Measurements from ENCODE around the gene TMED5.
"Not testable (repeated sequence)": the region's sequence is repeated elsewhere in the genome, so short reads cannot be mapped to it uniquely, and the experiment has no call there.

The TMED5 gene

DNA sequence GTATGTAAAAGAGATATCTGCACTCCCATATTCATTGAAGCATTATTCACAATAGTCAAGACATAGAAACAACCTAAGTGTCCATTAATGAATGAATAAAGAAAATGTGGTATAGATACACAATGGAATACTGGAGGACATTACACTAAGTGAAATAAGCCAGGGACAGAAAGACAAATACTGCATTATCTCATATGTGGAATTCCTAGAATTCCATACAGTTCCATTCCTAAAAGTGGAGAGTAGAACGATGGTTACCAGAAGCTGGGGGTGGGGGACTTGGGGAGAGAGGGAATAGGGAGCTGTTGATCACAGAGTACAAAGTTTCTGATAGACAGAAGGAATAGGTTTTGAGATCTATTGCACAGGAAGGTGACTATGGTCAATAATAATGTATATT is 7.4 kb downstream of the TMED5 start:
- in situ Hi-C loops (cut with MboI; ENCODE audit: low sequenced_read_pairs), result no loop called here

DNA sequence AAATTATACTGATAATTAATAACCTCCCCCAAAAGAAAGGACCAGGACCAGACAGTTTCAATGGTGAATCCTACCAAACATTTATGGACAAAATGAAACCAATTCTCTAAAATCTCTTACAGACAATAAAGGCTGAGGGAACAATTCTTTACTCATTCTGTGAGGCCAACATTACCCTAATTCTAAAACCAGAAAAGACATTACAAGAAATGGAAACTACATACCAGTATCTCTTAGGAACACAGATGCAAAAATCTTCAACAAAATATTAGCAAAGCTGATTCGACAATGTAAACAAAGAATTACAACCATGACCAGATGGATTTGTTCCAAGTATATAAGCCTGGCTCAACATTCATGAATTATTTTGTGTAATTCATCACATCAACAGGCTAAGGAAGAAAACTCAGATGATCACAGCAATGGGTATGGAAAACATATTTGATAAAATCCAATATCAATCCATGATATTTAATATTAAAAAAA is 8.6 kb downstream of the TMED5 start:
- in situ Hi-C loops (cut with MboI; ENCODE audit: low sequenced_read_pairs), result no loop called here

DNA sequence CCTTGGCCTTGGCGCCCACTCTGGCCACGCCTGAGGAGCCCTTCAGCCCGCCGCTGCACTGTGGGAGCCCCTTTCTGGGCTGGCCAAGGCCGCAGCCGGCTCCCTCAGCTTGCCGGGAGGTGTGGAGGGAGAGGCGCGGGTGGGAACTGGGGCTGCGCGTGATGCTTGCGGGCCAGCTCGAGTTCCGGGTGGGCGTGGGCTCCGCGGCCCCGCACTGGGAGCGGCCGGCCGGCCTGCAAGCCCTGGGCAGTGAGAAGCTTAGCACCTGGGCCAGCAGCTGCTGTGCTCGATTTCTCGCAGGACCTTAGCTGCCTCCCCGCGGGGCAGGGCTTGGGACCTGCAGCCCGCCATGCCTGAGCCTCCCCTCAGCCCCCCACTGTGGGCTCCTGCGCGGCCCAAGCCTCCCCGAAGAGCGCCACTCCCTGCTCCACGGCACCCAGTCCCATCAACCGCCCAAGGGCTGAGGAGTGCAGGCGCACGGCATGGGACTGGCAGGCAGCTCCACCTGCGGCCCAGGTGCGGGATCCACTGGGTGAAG is 10.0 kb downstream of the TMED5 start:
- in situ Hi-C loops (cut with MboI; ENCODE audit: low sequenced_read_pairs), result not testable (repeated sequence)

DNA sequence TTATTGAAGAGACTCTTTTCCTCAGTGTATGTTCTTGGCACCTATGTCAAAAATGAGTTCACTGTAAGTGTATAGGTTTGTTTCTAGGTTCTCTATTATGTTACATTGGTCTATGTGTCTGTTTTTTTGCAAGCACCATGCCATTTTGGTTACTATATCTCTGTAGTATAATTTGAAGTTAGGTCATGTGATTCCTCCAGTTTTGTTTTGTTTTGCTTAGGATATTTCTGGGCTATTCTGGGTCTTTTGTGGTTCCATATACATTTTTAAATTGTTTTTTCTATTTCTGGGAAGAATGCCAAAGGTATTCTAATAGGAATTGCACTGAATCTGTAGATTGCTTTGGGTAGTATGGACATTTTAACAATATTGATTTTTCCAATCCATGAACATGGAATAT is 13.2 kb downstream of the TMED5 start:
- in situ Hi-C loops (cut with MboI; ENCODE audit: low sequenced_read_pairs), result no loop called here

DNA sequence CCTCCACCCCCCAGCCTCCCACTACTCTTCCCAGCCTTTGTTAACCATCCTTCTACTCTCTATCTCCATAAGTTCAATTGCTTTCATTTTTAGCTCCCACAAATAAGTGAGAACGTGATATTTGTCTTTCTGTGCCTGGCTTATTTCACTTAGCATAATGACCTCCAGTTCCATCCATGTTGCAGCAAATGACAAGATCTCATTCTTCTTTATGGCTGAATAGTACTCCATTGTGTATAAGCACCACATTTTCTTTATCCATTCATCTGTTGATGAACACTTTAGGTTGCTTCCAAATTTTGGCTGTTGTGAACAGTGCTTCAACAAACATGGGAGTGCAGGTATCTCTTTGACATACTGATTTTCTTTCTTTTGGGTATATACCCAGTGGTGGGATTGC is 14.3 kb downstream of the TMED5 start:
- in situ Hi-C loops (cut with MboI; ENCODE audit: low sequenced_read_pairs), result not testable (repeated sequence)

DNA sequence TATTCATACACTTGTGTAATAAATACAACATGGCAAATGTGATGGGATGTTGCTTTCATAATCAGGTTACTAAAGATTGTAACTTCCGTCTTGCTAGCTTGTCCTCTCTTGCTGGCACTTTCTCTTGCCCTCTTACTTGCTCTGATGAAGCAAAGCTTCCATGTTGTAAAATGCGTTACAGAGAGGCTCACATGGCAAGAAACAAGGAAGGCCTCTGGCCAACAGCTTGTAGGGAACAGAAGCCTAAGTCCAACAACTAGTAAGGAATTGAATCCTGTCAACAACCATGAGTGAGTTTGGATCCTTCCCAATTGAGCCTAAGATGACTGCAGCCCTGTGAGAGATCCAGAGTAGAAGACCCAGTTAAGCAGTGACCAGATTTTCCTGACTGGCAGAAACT is 15.4 kb downstream of the TMED5 start:
- in situ Hi-C loops (cut with MboI; ENCODE audit: low sequenced_read_pairs), result no loop called here

DNA sequence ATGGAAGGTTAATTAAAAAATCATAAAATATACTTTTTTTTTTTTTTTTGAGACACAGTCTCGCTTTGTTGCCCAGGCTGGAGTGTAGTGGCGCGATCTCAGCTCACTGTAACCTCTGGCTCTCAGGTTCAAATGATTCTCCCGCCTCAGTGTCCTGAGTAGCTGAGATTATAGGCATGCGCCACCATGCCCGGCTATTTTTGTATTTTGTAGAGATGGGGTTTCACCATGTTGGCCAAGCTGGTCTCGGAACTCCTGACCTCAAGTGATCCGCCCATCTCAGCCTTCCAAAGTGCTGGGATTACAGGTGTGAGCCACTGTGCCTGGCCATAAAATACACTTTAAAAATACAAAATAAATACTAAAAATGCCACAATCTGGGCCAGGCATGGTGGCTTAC is 16.9 kb downstream of the TMED5 start:
- in situ Hi-C loops (cut with MboI; ENCODE audit: low sequenced_read_pairs), result not testable (repeated sequence)

DNA sequence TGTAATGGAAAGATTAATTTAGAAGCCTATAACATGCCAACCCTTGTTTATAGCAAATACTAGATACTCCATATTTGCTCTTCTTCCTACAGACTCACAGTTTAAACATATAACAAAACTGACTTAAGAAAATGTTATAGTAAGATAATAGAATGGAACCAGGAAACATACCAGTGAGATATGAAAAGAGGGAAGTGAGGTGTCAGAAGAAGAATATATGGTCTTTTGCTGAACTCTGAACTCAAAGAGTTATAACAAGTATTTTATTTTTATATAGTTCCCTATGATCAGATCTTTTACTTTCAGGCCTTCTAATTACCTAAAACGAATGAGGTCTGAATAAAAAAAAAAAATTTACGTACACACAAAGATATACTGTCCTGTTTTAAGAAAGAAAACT is 20.9 kb downstream of the TMED5 start:
- in situ Hi-C loops (cut with MboI; ENCODE audit: low sequenced_read_pairs), result no loop called here

DNA sequence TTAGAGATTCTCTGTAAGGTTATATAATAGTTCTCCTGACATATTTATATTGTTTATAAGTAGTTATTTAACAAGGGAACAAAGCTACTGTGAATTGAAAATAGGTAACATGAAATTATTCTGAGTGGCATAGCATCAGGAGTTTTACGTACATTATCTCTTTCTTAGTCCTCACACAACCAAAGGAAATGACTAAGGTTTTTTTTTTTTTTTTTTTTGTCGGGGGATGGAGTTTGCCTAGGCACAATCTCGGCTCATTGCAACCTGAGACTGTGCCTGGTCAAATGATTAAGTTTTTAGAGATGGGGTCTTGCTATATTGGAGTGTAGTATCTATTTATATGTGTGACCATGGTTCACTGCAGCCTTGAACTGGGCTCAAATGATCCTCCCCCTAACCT is 24.9 kb downstream of the TMED5 start:
- in situ Hi-C loops (cut with MboI; ENCODE audit: low sequenced_read_pairs), result no loop called here

DNA sequence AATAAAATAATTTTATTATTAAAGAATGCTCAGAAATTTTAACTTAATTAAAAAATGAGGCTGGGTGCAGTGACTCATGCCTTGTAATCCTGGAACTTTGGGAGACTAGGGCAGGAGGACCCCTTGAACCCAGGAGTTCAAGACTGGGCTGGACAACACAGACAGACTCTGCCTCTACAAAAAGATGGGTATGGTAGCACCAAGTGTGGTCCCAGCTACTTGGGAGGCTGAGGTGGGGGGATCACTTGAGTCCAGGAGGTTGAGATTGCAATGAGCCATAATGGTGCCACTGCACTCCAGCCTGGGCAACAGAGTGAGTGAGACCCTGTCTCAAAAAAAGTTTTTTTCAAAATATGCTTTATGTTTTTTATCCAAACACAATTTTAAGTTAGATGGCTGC is 25.3 kb downstream of the TMED5 start:
- in situ Hi-C loops (cut with MboI; ENCODE audit: low sequenced_read_pairs), result no loop called here

DNA sequence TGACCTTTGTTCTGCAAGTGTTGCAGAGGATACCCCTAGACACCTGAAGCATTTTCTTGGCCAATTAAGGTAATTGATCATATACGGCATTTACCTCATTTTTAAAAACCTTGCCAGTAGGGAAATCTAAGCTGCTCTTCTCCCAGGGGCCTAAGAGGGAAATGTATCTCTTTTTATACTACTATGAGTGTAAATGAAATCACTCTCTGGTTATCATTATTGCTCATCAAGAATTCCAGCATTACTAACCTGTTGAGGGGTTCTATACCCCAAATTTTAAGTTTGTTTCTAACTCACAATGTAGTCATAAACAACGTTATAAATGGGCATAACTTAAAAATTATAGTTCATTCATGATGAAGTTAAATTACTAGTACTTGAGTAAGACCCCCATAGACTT is 27.4 kb downstream of the TMED5 start:
- in situ Hi-C loops (cut with MboI; ENCODE audit: low sequenced_read_pairs), result no loop called here

DNA sequence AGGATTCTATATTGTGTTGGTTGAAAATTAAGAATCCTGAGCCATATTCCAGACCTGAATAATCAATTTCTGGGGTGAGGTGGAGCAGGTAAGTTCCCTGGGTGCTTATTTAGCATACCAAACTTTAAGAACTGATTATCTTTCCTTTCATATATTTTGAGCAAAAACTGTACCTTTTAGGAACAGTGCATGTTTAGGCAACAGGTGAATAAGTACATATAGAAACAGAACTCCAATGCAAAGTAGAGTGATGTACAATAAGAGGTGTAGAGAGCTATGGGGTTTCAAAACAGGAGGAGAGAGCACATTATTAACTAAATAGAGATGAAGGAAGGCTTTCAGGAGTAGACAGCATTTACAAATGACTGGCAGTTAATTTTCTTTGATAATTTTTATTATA is 28.7 kb downstream of the TMED5 start:
- in situ Hi-C loops (cut with MboI; ENCODE audit: low sequenced_read_pairs), result no loop called here

DNA sequence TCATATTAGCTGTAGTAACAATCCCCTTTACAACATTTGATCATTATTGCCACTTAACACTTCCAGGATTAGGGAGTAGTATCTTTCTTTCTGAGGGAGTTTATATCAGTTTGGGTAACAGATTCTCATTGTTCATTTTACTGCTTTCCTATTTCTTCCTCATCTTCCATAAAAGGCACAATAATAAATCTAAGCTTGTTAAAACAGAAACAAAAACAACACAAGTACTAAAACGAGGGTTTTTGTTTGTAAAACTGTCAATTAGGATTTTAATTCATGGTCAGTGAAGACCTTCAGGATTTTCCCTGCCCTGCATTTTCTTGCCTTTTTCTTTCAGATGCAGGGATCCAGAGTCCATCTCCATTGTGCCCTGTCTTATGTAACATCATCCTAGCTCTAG is 29.5 kb downstream of the TMED5 start:
- in situ Hi-C loops (cut with MboI; ENCODE audit: low sequenced_read_pairs), result no loop called here

DNA sequence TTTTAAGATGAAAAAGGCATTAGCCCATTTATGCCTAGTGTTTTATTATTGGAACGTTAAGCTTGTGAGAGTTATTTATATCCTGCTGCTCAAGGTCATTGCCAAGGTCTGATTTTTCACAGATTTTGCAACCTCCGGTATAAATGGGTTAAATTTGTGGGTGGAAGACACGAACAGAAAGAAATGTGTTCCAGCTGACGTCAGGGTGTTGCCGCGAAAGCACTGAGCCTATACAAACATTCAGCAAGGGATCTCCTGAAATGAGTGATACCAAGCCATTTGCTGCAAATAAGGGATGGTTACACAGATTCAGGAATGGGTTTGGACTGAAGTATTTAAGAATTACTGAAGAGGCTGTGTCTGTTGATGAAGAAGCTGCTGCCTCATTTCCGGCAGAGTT is 32.2 kb downstream of the TMED5 start:
- in situ Hi-C loops (cut with MboI; ENCODE audit: low sequenced_read_pairs), result no loop called here

DNA sequence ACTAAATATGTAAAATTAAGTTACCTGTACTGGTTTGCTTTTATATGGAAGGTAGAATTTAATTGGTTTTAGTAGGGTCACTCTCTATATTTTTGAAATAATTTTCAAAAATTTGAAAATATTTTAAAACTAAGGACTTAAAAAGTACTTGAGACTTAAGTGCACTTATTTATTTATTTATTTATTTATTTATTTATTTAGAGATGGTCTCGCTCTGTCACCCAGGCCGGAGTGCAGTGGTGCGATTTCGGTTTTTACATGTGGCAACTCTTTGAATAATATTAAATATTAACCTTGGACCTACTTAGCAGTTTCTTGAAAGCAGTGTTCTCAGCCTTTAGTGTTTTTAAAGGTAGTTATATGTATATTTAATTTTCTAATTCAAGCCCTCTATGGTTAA is 36.4 kb downstream of the TMED5 start:
- in situ Hi-C loops (cut with MboI; ENCODE audit: low sequenced_read_pairs), result no loop called here

DNA sequence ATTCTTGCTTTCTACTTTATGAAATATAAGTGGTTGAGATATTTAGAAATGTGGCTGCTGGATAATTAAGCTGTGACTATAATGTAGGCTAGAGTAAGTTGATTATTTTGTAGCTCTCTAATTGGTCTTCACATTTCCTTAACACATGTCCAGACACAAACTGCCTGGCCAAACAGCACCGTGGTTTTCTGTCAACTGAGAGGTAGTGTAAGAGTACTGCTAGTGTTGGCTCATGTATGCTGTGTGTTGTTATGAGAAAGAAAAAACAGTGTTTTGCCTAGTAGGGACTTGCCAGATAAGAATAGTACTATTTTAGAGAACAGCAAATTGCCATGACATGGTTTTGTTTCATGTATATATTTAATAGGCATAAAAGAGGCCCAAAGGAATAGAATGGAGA is 37.1 kb downstream of the TMED5 start:
- in situ Hi-C loops (cut with MboI; ENCODE audit: low sequenced_read_pairs), result no loop called here

DNA sequence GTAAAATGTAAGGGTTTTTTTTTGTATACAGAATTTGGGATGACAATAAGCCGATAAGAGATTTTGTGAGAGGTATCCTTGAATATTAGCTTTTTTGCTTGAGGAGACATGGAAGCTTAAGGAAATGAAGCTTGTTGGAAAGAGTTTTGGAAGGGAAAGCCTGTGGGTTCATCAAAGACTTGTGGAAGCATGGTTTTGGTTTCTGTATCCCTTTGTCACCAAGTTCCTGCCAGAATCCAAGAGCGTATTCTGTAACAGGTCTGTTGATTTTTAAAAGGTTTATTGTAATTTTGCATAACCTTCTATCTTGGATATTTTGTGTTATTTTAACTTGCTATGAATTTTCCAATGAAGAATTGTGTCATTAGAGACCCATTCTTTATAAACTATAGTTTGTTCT is 38.1 kb downstream of the TMED5 start:
- in situ Hi-C loops (cut with MboI; ENCODE audit: low sequenced_read_pairs), result no loop called here

DNA sequence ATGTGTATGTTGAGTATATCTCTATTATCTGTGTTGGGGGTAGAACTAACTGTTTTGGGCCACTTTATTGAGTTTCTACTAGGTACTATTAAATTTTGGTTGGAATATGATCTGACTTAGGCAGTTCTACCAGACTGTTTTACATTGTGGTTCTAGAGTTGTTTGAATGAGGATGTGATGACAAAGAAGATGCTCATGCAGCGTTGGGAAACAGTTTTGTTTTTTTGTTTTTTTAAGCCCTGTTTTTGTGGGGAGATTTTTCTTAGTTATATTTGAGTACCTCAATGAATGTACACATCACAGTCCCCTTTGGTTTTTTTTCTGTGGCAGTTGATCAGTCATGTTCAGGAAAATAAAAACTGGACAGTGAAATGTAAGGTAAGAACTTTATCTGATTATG is 40.1 kb downstream of the TMED5 start:
- in situ Hi-C loops (cut with MboI; ENCODE audit: low sequenced_read_pairs), result no loop called here

DNA sequence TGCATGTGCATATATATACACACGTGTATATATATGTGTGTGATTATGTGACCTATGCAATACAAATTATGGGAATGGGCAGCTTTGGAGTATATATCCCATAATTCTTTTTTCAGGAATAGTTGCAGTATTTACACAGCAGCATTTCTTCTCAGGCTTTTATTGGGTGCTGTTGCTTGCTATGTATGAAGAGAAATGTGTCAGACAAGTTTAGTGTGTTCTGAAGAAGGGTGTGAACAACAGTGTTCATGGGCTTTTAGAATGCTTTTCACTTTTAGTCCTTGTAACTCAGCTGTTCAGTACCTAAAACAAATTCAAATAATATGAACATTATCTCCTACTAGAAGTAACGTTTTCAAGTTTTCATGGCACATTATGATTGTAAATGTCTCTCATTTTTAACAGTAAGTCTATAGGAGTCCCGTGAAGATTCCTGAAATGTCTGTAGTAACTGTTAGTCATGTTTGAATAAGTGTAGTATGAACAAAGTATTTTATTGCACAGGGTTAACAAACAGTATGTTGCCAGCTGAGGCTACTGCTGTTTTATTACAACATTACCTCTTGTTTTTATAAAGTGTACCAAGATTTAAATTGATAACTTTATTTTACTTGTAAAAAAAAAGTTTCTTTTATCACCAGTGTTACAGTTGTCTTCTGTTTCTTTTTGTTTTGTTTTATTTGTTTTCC is 42.5 kb downstream of the TMED5 start:
- in situ Hi-C loops (cut with MboI; ENCODE audit: low sequenced_read_pairs), result no loop called here

DNA sequence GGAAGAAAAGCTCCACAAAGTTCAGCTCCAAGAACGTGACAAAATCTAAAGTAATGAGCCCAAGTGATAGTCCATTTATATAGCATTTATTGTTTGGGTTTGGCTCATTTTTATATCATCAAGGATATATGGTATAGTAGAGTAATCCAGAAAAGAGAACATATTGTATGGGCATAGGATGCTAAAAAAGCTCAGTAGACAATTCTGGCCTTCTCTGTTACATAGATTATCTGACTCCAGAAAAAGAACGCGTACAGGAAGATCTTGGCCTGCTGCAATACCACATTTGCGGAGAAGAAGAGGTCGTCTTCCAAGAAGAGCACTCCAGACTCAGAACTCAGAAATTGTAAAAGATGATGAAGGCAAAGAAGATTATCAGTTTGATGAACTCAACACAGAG is 43.8 kb downstream of the TMED5 start:
- in situ Hi-C loops (cut with MboI; ENCODE audit: low sequenced_read_pairs), result no loop called here

DNA sequence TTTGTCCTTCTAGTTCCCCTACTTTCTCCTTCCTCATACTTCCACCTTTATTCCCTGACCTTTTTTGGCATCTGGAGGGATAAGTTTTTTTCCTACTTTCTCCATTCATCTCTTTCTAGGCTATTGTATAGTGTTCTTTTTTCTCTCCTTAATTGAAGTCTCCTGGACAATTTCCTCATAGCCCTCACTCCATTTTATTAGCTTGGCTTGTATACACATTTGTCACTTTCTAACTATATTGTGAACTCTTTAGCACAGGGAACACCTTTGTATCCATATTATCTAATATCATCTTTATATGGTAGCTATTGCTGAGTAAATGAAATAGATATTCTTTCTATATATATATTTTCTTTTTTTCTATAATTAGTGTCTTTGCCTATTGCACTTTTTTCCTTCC is 47.6 kb downstream of the TMED5 start:
- in situ Hi-C loops (cut with MboI; ENCODE audit: low sequenced_read_pairs), result no loop called here

DNA sequence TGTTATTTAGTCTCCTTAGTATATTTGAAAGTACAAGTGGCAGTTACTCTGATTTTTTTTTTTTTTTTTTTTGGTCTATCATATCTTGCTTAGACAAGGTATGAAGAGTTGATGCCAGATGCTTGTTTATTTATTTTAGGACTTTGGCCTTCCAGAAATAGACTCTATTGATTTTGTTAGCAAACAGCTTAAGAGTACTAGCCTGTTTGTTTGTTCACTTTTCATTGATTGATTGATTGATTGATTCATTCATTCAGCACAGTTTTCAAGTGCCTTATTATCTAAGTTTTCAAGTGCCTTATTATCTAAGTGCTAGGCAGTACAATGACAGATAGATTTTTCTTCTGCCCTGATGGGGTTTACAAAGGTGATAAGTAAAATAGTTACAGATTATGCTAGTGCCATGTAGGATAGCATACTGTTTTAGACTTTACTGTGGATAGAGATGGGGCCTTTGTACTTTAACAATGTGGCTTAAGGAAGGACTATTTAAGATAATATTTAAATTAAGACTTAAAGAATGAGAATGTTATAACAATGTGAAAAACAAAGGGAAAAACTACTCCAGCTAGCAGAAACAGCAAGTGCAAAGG is 50.6 kb downstream of the TMED5 start:
- in situ Hi-C loops (cut with MboI; ENCODE audit: low sequenced_read_pairs), result no loop called here
